DND-41 (cell line): Measurements from ENCODE around the gene PRIMA1.

Experiments
- ATAC-seq: fragments of 200-7000 bp; cut with Tn5 transposase; 3 replicates; pipeline ENCODE4 v1.9.1; 2021; ENCODE audit warnings: low read depth; ENCODE audit not compliant: insufficient read depth
- DNase-seq: peaks from one replicate; pipeline ENCODE4 v3.0.0-alpha.2; 2020
- H2AFZ ChIP-seq: 2 replicates; pipeline ENCODE4 v1.6.0; 2012; ENCODE audit warnings: low read depth, low read length
- H3K27ac ChIP-seq: 2 replicates; pipeline ENCODE4 v1.5.1; 2012; ENCODE audit warnings: low read length, inconsistent platforms
- H3K27me3 ChIP-seq: fragments of 200-600 bp; sonication (generic); 2 replicates; pipeline ENCODE4 v1.6.0; 2012; ENCODE audit warnings: low read length, mild to moderate bottlenecking, inconsistent platforms; ENCODE audit not compliant: insufficient read depth, poor library complexity
- H3K36me3 ChIP-seq: 2 replicates; pipeline ENCODE4 v1.5.1; 2012; ENCODE audit warnings: low read length, inconsistent platforms; ENCODE audit not compliant: insufficient read depth
- H3K4me1 ChIP-seq: 2 replicates; pipeline ENCODE4 v1.5.1; 2012; ENCODE audit warnings: mild to moderate bottlenecking, low read length; ENCODE audit not compliant: insufficient read depth
- H3K4me2 ChIP-seq: 2 replicates; pipeline ENCODE4 v1.6.0; 2012; ENCODE audit warnings: mild to moderate bottlenecking, moderate library complexity, low read length, inconsistent platforms; ENCODE audit not compliant: insufficient read depth
- H3K4me3 ChIP-seq, 2 experiments: fragments of 200-600 bp in 1 of 2; shearing (Covaris generic) in 1 of 2; 2 replicates each; pipeline ENCODE4 v1.5.1; 2012 to 2016; ENCODE audit warnings: inconsistent platforms in 2 of 2, low read length in 2 of 2, mild to moderate bottlenecking in 2 of 2, low read depth in 1 of 2, moderate library complexity in 1 of 2
- H3K79me2 ChIP-seq: 2 replicates; pipeline ENCODE4 v1.6.0; 2012; ENCODE audit warnings: low read length, inconsistent platforms; ENCODE audit not compliant: insufficient read depth
- H3K9ac ChIP-seq: 2 replicates; pipeline ENCODE4 v1.6.0; 2012; ENCODE audit warnings: low read depth, mild to moderate bottlenecking, inconsistent platforms, low read length, moderate library complexity
- H3K9me3 ChIP-seq: 2 replicates; pipeline ENCODE4 v1.5.1; 2012; ENCODE audit warnings: low read length, moderate library complexity, mild to moderate bottlenecking, inconsistent platforms; ENCODE audit not compliant: insufficient read depth, severe bottlenecking
- H4K20me1 ChIP-seq: 2 replicates; pipeline ENCODE4 v1.6.0; 2012; ENCODE audit warnings: low read length; ENCODE audit not compliant: insufficient read depth
- EZH2 ChIP-seq: IDR thresholded peaks from 3 replicates; pipeline ENCODE4 v1.6.1; 2012; ENCODE audit warnings: borderline replicate concordance, low read depth, mild to moderate bottlenecking, moderate library complexity, low read length, inconsistent platforms; ENCODE audit not compliant: severe bottlenecking
- TF ChIP-seq, protein P1 (sequence below): IDR thresholded peaks from 2 replicates; pipeline ENCODE4 v1.5.1; 2012; ENCODE audit warnings: borderline replicate concordance, low read length, moderate library complexity, mild to moderate bottlenecking; ENCODE audit not compliant: poor library complexity, severe bottlenecking; ENCODE audit errors: extremely low read depth

Gene PRIMA1

DNA sequence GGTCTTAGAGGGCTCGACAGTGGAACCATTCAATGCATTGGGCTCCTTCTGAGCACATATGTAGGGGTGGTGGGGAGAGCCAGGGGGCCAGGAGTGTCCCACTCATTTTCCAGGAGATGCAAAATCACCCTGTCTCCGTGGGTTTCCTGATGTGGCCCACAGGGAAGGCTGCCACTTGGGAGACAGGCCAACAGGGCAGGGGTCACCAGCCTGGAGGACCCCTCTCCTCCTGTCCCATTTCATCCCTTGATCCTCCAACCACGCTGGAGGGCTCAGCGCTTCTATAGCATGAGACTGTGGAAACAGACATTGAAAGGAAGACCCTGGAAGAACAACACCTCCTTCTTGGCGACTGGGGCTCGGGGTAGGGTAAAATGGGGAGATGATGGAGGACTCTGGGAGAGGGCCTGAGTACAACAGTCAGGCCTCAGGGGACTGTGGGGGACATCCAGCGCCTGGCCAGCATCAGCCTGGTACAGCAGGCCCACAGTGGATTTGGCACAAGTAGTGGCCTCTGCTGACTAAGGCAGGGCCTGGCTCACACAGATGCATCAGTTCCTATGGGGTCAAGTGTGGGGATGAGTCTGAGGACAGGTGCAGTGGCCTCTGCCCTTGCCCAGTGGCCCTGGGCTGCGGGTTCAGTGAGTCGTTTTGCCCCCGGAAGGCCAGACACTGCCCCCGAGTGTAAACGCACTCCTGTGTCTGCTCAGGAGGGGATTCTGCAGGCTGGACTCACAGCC is 68.0 kb downstream of the PRIMA1 start:
- no peak for TF ChIP-seq EZH2
- TF ChIP-seq, protein P1, sequence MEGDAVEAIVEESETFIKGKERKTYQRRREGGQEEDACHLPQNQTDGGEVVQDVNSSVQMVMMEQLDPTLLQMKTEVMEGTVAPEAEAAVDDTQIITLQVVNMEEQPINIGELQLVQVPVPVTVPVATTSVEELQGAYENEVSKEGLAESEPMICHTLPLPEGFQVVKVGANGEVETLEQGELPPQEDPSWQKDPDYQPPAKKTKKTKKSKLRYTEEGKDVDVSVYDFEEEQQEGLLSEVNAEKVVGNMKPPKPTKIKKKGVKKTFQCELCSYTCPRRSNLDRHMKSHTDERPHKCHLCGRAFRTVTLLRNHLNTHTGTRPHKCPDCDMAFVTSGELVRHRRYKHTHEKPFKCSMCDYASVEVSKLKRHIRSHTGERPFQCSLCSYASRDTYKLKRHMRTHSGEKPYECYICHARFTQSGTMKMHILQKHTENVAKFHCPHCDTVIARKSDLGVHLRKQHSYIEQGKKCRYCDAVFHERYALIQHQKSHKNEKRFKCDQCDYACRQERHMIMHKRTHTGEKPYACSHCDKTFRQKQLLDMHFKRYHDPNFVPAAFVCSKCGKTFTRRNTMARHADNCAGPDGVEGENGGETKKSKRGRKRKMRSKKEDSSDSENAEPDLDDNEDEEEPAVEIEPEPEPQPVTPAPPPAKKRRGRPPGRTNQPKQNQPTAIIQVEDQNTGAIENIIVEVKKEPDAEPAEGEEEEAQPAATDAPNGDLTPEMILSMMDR, result no peak
- Histone ChIP-seq H3K36me3 (no peaks in the 10 kb centered on the region), H3K4me1 (no peaks in the 10 kb centered on the region), H3K79me2 (no peaks in the 10 kb centered on the region), H2AFZ (no peak overlapping the region), H3K27me3 (peaks cover 3% of the 10 kb centered on the region), H3K27ac (no peak overlapping the region), H3K9me3 (no peaks in the 10 kb centered on the region), H3K9ac (no peak overlapping the region), H3K4me3 (no peak overlapping the region), H3K4me2 (no peak overlapping the region), H4K20me1 (no peaks in the 10 kb centered on the region)
- ATAC-seq (no peak), DNase-seq (no peak)

DNA sequence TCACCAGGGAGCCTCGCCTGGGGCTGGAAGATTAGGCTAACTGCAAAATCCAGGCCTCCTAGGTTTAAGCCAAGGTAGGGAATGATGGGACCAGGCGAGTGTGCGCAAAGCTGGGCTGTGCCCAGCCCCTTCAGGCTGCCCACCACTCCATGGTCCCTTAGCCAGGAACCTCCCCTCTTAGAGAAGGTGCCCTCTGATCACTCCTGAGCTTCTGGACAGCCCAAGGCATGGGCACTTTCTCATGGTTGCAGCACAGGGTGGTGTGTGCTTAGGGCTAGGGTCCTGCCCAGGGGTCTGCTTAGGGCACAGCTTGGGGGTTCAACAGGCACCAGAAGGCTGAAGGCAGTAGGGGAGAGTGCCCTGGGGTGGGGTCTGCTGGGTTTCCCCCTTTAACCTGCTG is 69.0 kb downstream of the PRIMA1 start:
- H3K27ac ChIP-seq, result no peak overlapping the region
- no peaks in the 10 kb centered on the region for H3K9me3 ChIP-seq
- H3K4me3 ChIP-seq, result no peak overlapping the region
- ATAC-seq (no peak), DNase-seq (no peak)
- H2AFZ ChIP-seq, result no peak overlapping the region
- H4K20me1 ChIP-seq, result no peaks in the 10 kb centered on the region
- H3K36me3 ChIP-seq, result no peaks in the 10 kb centered on the region
- no peak overlapping the region for H3K4me2 ChIP-seq
- H3K27me3 ChIP-seq, result peaks cover 3% of the 10 kb centered on the region
- no peak for TF ChIP-seq EZH2
- TF ChIP-seq, protein P1, result no peak
- no peaks in the 10 kb centered on the region for H3K4me1 ChIP-seq
- H3K9ac ChIP-seq, result no peak overlapping the region
- H3K79me2 ChIP-seq, result no peaks in the 10 kb centered on the region

DNA sequence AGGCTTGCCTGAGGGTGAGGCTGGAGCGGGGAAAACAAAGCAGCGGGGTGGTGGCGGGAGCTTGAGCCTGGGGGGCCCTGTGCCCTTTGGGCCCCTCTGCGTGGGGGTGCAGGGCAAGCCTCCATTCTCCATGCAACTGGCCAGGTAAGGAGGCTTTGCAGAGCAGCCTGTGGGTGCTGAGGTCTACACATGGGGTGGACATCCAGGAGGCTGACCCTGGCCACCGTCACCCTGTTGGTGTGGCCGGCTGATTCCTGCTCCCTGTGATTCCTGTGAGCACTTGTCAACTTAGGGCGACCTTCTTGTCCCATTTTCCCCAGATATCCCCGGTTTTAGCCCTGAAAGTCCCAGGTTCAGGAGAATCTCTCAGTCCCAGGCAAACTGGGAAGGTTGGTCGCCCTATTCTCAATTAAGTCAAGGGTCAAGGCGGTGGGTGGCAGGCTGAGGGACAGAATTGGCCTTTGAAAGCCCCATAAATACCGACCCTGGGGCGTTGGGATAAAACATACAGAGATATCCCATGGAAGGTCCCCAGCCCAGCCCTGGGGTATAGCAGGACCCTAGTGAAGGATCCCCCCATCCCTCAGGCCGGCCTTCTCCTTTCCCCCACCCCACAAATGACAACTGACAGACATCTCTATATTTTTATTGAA is 70.5 kb downstream of the PRIMA1 start:
- ATAC-seq, result no peak
- DNase-seq, result no peak

More for the DNA sequence above, 70.5 kb downstream of the PRIMA1 start:
- no peaks in the 10 kb centered on the region for H3K79me2 ChIP-seq
- H3K4me3 ChIP-seq, result no peak overlapping the region
- no peak overlapping the region for H3K4me2 ChIP-seq
- H3K27me3 ChIP-seq, result peaks cover 3% of the 10 kb centered on the region
- no peaks in the 10 kb centered on the region for H3K4me1 ChIP-seq
- H4K20me1 ChIP-seq, result no peaks in the 10 kb centered on the region
- no peak overlapping the region for H2AFZ ChIP-seq
- H3K36me3 ChIP-seq, result no peaks in the 10 kb centered on the region
- H3K9ac ChIP-seq, result no peak overlapping the region
- TF ChIP-seq EZH2, result no peak
- TF ChIP-seq, protein P1, result no peak
- H3K27ac ChIP-seq, result no peak overlapping the region
- no peaks in the 10 kb centered on the region for H3K9me3 ChIP-seq
